H1 (cell line): ENCODE data around the gene SRGAP3.

Experiments used
- ASH2L ChIP-seq: fragments of 200-600, 300-600 bp; sonication (generic); IDR thresholded peaks from one replicate; pipeline ENCODE4 v1.7.1; 2017; ENCODE audit warnings: low read length
- ATF2 ChIP-seq: IDR thresholded peaks from 2 replicates; pipeline ENCODE4 v1.6.1; 2012; ENCODE audit warnings: low read length, inconsistent platforms
- CREB1 ChIP-seq: IDR thresholded peaks from 2 replicates; pipeline ENCODE4 v1.6.1; 2012; ENCODE audit warnings: inconsistent platforms
- CTCF ChIP-seq, 3 experiments: IDR thresholded peaks; 1 replicate in 2 of 3; 2 replicates in 1 of 3; pipeline versions ENCODE4 v1.5.1 to v1.6.1; 2011; ENCODE audit warnings: low read length in 3 of 3, mild to moderate bottlenecking in 3 of 3, inconsistent platforms in 2 of 3, low read depth in 1 of 3, moderate library complexity in 1 of 3; ENCODE audit not compliant: insufficient read depth in 1 of 3; ENCODE audit errors: control extremely low read depth in 1 of 3
- GTF2F1 ChIP-seq: IDR thresholded peaks from 2 replicates; pipeline ENCODE4 v1.6.1; 2012; ENCODE audit warnings: low read depth, low read length, improper control_type of control experiment, borderline replicate concordance
- JUN ChIP-seq: IDR thresholded peaks from 2 replicates; pipeline ENCODE4 v1.6.1; 2011; ENCODE audit warnings: low read depth, mild to moderate bottlenecking, improper control_type of control experiment, low read length
- JUND ChIP-seq: IDR thresholded peaks from 2 replicates; pipeline ENCODE4 v1.6.1; 2011; ENCODE audit warnings: mild to moderate bottlenecking, improper control_type of control experiment, low read length
- POLR2A ChIP-seq, 2 experiments: IDR thresholded peaks; 1 replicate in 1 of 2; 2 replicates in 1 of 2; pipeline ENCODE4 v1.6.1; 2011; ENCODE audit warnings: low read depth in 2 of 2, low read length in 2 of 2, mild to moderate bottlenecking in 2 of 2; ENCODE audit errors: control extremely low read depth in 1 of 2
- POLR2AphosphoS5 ChIP-seq: IDR thresholded peaks from 2 replicates; pipeline ENCODE4 v1.6.1; 2011; ENCODE audit warnings: low read depth, low read length
- POU5F1 ChIP-seq: IDR thresholded peaks from 2 replicates; pipeline ENCODE4 v1.6.1; 2011; ENCODE audit warnings: low read depth, mild to moderate bottlenecking, low read length, moderate library complexity
- RBBP5 ChIP-seq: IDR thresholded peaks from 2 replicates; pipeline ENCODE4 v1.7.1; 2012; ENCODE audit warnings: low read depth, mild to moderate bottlenecking, inconsistent platforms, low read length, moderate library complexity, borderline replicate concordance
- SUZ12 ChIP-seq: fragments of 200-600 bp; sonication (generic); IDR thresholded peaks from 2 replicates; pipeline ENCODE4 v1.6.1; 2012; ENCODE audit warnings: mild to moderate bottlenecking, inconsistent platforms, low read length, moderate library complexity, mixed read lengths

GRCh38 chr3:9111866-9112265, 137.6 kb downstream of the SRGAP3 start:
- TF ChIP-seq ASH2L, result no peak
- no peak for TF ChIP-seq CTCF (IDR thresholded peaks at IDR 0.05; ENCODE audit: control extremely low read depth in 1 of 3, insufficient read depth in 1 of 3, low read depth in 1 of 3, low read length in 3 of 3)
- TF ChIP-seq JUND, result no peak
- TF ChIP-seq POLR2AphosphoS5, result no peak
- no peak for TF ChIP-seq POU5F1
- no peak for TF ChIP-seq JUN
- no peak for TF ChIP-seq POLR2A (IDR thresholded peaks at IDR 0.05; ENCODE audit: control extremely low read depth in 1 of 2, low read depth in 2 of 2, low read length in 2 of 2)
- no peak for TF ChIP-seq SUZ12
- TF ChIP-seq GTF2F1, result no peak
- no peak for TF ChIP-seq CREB1
- no peak for TF ChIP-seq RBBP5
- TF ChIP-seq ATF2, result no peak
